Measurements from ENCODE around the gene PPARD.
"Not testable (repeated sequence)": the region's sequence is repeated elsewhere in the genome, so short reads cannot be mapped to it uniquely, and the experiment has no call there.

PPARD gene

DNA sequence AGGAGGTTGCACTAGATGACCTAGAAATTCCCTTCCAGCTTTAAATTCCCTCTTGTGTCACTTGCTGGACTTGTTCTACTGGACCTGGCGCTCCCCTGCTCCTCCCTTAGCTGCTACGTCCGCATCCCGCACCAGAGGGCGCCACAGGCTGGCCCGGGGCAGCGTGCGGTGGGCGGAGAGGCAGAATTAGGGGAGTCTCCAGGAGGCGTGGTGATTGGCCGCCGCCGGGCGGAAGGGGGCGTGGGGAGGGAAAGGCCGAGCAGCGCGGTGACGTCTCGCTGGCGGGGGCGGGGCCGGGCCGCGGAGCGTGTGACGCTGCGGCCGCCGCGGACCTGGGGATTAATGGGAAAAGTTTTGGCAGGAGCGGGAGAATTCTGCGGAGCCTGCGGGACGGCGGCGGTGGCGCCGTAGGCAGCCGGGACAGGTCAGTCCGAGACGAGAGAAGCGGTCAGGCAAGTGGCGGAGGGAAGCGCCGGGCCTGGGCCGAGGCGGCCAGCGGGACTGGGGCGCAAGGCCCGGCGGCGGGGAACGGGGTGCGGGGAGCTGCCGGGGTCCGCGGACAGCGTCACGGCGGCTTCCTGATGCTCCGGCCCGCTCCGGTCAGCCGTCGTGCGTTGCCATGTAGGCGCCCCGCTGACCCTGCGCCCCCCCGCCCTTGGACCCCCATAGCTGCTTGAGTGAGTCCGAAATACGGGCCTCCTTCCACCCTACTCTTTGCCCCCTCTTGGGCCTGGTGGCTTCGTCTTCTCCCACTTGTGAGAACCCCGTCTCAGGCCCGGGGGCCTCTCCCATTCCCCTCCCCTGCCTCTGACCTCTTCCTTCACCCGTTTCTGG lies at the start of gene PPARD:
Gene PPARD (plus strand): TSS at position 301 of the 834 bp plus-strand sequence. CDS start 68,530 bp downstream, outside the sequence.
- peak; percentile 82 to 99 (median 97) for DNase-seq

DNA sequence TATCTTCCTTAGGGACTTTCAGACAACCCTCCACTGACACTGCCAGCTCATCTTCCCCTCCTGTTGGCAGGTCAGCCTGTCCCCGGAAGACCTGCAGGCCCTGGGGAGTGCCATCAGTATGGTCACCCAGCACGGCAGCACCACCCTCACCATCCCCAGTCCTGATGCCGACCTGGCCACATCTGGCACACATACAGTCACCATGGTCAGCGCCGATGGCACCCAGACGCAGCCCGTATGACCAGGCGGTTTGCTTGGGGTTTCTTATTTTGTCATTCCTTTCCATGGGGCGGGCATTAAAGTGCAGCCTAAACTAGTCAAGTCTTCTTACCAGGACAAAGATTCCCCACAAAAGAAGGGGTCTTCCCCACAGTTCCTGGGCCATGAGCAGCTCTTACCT lies 48.7 kb upstream of the PPARD start:
- DNase-seq = no peak

DNA sequence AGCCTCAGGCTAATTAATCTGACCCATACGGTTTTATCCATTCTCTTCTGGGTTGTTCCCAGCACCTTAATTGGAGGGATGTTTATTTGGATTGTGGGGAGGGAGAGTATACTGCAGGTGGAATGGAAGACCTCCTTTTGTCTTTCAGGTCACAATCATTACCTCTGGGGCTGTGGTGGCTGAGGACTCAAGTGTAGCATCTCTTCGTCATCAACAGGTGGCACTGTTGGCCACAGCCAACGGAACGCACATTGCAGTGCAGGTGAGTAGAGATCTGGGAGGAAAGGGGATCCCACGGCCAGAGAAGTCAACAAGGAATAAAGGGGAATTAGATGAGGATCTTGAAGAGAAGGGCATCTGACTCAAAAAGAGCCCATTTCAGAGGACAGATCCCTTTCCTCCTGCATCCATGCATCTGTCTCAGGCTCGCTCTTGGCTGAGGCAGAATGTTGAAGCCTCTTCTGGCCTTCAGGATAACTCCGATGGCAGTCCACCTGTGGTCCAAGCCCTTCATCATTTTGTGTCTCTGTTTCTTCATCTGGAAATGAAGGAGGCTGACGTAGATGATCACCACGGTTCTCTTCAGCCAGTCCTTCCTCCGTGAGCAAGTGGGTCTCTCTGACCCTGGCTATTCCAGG lies 47.9 kb upstream of the PPARD start:
- DNase-seq = peak in 1 of 14 donors; percentile 24

DNA sequence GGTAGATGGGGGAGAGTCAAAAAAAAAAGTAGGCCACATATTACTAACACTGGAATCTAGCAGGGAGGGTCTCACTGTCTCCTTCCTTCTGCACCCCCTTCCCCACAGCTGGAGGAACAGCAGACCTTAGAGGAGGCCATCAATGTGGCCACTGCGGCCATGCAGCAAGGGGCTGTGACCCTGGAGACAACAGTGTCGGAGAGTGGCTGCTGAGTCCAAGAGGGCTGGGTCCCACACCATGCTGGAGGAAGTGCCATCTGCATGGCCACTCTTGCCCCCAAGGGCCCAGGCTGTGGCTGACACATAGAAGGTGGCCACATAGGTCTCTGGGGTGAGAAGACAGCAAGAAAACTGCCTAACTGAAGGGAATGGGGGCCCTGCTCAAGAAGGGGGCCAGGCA lies 47.3 kb upstream of the PPARD start:
- DNase-seq = no peak

DNA sequence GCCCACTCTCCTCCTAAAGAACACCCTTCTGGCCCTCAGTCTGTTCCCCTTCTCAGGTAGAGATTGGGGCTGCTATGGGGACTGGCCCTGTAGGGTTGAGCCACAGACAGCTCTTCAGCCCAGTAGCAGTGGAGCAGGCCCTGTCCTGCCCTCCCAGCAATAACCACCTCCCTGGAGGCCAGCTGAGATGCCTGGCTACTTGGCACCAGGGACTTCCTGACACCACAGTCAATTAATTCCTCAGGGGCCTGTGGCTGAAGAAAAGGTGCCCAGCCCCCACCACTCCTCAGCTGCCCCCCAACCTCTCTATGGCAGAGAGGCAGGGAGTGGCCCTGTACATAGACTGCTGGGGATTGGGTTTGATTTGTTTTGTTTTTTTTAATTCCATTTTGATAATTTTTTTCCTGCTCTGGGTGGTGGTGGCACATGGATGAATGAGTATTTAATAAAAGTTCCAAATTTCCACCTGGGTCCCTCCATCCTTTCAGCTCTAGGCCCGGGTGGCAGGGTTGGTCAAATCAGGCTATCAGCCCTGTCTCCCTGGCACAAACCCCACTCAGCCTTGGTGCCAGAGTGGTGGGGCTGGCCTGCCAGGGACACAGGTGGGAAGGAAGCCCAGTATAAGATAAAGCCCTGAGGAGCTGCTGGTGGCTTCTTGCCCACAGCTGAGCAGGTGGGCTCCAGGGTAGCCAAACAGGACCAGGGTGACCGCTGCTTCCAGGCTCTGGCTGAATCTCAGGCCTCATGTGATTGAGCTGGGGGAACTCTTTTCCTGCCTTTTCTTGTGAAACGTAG lies 46.6 kb upstream of the PPARD start:
- DNase-seq = peak in 1 of 14 donors; percentile 32

DNA sequence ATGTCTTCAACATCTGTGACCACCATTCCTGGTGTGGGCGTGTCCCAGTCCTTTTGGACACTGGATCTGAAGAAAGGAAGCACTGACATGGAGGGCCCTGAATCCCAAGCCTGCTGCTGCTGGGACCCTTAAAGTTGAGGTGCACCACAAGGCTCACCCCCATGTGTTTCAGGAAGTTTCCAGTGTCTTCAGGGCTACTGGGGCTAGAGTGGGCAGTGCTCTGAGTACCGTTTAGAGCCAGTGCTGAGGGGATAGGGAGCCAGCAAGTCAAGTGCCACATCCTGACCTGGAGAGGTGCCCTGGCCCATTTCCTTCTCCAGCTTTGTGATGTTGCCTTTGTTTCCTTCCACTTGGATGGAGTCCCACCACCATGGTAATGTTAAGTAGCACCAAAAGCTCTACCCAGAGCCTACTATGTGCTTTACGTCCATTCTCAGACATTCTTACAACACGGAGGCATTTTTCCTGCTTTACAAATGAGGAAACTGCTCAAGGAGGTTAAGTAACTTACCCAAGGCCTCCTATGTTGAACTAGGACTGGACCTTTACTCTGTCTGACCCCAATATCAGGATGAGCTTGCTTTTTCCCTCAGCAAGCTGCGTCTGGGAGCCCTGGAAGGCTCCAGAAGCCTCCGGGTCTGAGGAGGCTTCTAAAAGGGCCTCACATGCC lies 45.3 kb upstream of the PPARD start:
- no peak for DNase-seq

DNA sequence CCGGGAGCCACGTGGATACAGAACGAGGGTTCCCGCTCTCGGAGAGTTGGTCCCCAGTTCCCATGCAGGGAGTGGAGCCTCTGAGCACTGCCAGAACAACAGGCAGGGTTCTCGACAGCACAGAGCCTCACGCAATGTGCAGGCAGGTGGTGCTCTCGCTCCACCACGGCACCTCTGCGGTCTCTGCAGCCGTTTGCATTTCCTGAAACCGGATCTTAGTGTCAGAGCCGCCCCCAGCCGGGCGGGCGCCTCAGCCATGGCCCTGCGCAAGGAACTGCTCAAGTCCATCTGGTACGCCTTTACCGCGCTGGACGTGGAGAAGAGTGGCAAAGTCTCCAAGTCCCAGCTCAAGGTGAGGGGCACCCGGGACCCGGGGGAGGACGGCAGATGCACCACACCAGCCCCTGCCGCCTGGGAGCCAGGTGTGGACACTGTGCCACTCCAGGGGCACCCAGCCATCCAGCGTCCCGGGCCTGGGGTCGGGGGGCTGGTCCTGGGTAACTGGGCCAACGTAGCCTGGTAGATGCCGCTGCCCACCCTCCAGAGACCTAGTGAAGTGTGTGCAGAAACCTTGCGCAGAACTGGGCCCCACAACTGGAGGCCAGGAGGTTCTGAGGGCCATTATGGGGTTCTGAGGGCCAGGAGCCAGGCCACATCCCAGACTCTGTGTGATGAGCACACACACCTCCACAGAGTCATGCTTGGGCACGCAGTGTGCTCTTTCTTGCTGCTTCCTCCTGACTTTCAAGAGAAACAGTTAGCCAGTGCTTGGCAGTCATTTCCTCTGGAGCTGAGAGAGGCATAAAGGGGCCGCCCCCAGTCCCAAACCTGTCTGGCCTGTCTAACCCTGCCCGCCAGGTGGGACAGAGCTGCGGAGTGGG lies 44.5 kb upstream of the PPARD start, which contains the start of gene DEF6:
Gene DEF6 (plus strand): TSS at position 218 of the 881 bp plus-strand sequence. CDS start 39 bp downstream, at position 257.
- peak in 9 of 14 donors; percentile 11 to 59 (median 34) for DNase-seq

DNA sequence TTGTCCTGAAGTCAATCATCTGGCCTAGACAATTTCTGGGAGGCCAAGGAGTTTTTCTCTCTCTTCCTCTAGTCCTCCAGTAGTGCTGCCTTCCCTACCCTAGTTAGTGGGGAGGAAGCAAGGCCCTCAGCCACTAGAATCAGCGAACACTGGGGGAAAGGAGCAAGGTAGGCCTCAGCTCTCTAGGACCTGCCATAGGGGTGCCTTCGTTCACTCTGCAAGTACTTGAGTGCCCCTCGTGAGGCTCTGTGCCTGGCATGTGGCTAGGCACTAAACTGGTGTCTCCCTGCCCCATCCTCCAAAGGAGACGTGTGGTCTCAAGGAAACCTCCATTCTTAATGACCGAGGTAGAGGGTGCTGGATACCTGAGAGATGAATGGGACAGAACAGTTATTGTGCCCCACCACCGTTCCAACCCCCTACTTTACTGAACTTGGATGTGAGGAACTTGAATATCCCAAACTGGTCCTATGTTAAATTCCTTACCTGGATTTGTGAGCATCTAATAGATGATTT lies 43.7 kb upstream of the PPARD start:
- DNase-seq = no peak

DNA sequence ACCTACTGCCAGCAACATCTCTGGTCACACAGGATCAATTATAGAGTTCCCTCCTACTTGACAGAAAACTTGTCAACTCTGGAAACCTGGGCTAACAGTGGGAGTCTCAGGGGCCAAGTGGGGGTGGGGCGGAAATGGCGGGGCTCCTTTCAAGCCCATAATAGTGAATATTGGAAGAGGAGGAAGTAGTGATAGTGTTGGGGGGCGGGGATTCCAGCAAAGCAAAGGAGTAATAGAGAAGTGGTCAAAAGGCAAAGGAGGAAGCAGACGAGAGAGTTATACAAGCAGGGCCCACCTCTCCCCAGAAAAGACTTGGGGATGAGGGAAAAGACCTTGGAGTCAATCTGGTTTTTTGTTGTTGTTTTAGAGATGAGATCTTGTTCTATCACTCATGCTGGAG lies 42.7 kb upstream of the PPARD start:
- DNase-seq = peak in 3 of 14 donors; percentile 7 to 44 (median 40)

DNA sequence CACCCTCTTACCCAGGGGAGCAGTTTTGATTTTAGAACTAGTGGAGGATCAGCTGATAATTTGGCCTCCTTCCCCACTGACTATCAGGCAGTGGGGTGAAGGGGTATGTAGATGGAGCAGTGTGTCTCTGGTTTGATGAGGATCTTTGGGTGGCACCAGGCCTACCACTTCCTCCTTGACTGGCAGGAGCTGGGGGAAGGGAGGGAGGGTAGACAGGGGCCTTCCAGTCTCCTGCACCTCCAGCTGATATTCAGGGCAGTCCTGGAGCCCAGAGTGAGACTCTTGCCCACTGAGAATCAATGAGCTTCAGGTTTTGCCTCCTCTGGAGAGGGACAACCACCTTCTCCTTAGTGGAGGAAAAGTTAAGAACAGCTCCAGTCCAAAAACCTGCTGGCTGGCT lies 41.5 kb upstream of the PPARD start:
- peak in 2 of 14 donors; percentile 12 to 30 for DNase-seq

DNA sequence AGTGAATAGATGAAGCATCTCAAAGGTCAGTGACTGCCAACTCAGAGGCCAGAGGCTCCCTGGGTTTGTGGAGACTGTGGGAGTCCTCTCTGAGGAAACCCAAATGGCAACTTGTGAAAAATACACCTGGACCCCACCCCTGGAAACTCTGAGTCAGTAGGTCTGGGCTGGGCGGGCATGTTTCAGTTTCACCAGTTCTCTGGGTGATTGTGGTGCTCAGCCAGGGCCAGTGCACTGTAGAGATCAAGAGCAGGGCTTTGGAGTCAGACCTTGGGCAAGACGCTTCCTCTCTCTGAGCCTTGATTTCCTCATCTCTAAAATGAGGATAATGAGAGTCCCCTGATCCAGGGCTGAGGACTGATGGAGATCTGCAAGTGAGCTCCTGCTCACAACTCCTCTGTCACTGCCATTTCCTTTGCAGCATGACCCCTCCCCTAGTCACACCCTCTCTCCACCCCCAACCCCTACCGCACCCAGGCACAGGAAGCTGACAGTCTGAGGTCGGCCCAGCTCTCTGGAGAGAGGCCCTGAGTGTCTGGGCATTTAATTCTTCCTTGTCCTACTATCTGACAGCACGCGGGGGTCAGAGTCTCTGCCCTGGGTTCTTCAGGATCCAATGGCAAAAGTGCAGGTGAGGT lies 39.6 kb upstream of the PPARD start:
- peak in 5 of 14 donors; percentile 27 to 55 (median 43) for DNase-seq

DNA sequence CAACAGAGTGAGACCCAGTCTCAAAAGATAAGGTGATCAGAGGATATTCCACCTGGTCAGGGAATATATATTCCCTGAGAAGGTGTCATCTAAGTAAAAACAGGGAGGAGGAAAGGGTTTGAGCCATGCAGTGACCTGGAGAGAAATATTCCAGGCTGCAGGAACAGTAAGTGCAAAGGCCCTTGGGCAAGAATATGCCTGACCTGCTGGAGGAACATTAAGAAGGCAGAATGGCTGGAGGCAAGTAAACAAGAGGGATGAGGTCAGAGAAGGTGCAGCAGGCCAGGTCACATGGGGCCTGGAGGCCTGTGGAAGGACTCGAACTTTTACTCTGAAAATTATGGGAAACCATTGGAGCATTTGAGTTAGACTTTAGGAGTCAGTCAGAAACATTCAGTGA lies 38.1 kb upstream of the PPARD start:
- DNase-seq = no peak

DNA sequence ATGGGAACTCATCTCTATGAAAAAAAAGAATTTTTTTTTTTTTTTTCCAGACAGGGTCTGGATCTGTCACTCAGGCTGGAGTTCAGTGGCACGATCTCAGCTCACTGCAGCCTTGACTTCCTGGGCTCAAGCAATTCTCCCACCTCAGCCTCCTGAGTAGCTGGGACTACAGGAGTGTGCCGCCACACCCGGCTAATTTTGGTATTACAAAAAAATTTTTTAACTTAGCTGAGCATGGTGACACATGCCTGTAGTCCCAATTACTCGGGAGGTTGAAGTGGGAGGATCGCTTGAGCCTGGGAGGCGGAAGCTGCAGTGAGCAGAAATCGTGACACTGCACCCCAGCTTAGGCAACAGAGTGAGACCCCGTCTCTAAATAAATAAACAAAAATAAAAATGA lies 37.2 kb upstream of the PPARD start:
- no peak for DNase-seq

DNA sequence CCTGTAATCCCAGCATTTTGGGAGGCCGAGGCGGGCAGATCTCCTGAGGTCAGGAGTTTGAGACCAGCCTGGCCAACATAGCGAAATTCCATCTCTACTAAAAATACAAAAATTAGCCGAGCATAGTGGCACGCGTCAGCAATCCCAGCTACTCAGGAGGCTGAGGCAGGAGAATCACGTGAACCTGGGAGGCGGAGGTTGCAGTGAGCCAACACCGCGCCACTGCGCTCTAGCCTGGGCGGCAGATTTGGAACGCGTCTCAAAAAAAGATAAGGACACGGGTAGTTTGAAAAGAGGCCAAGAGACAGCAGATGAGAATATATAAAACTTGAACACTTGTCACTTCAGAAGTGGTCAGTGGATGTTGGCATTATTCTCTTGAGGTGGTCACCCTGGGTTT lies 35.2 kb upstream of the PPARD start:
- not testable (repeated sequence) for DNase-seq

DNA sequence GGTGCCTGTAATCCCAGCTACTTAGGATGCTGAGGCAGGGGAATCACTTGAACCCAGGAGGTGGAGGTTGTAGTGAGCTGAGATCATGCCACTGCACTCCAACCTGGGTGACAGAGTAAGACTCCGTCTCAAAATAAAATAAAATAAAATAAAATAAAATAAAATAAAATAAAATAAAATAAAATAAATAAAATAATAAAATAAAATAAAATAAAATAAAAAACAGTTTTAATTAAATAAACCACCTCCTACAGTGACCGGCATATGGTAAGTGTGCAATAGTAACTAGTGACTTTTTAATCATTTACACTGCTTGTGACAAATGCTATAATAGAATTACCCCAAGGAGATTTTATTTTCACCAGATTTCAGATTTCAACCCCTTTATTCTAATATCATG lies 33.8 kb upstream of the PPARD start:
- DNase-seq = not testable (repeated sequence)

DNA sequence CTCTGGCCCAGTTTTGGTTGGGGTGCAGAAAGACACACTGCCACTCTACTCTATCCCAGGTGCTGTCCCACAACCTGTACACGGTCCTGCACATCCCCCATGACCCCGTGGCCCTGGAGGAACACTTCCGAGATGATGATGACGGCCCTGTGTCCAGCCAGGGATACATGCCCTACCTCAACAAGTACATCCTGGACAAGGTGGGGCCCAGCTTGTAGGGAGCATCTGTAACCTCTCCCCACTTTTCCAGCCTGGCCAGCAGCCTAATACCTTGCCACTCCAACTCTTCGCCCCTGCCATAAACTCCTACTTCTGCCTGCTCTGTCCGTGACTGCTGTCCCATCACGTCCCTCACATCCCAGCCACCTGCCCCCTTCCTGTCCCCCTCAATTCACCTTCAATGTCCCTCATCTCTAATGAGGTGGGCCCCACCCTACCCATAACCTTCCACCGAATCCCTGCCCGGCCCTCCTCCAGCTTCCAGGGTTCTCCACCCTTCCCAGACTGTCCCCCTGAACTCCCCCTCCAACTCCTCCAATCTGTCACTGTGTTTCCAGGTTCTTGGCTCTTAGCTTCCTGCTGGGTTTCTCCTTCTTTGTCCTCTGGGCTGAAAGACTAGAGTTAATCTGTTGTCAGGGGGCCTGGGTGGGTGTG lies 32.6 kb upstream of the PPARD start:
- DNase-seq = no peak

DNA sequence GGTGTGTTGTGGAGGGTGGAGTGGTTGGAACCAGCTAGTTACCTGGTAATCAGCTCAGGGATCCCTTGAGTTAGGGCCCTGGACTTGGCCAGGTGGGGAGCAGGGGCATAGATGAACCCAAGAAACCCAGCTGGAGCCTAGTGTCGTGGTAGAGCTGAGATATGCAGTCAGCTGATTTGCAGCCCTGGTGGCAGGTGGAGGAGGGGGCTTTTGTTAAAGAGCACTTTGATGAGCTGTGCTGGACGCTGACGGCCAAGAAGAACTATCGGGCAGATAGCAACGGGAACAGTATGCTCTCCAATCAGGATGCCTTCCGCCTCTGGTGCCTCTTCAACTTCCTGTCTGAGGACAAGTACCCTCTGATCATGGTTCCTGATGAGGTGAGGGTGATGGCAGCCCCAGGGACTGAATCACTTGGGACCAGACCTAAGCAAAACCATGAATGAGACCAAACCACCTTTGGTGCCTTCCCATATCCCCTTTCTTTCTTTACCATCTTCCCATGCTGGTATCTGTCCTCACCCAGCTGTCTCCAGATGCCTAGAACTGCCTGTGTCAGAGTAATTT lies 32.0 kb upstream of the PPARD start:
- DNase-seq = no peak

DNA sequence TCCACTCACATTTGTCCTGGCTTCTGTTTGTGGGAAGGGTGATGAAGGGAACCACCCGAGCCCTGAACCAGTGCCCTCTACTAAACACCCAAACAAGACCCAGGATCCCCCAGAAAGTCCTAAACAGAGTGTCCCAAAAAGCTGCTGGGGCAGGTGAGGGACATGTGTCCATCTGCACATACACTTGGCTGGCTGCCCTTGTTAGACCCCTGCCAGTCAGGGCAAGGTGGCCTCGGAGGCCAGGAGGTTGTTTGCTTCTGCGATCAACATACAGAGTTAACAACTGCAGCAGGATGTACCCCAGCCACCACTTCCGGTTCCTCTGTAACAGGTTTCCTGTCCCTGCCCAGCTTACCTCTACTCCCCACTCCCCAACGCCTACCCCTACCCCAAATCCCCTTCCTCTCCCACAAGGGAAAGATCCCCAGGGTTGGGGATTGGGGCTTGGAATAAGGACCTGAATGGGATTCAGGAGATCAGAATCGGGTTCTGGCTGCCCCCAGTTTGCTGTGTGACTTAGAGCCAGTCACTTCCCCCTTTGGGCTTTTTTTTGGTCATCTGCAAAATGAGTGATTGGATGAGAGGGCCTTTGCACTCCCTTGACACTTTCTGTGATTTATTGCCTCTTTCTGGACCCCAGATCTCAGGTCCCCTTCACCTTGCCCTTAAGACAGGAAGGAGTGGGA lies 30.8 kb upstream of the PPARD start:
- no peak for DNase-seq

Measured in C1 segment of cervical spinal cord (tissue), 14 donors.